HG03571 (cell line): ENCODE data around the gene SPCS1.
A peak's percentile ranks its signal among the peaks of the same experiment; 100 is the strongest.
"Not testable (repeated sequence)": the region's sequence is repeated elsewhere in the genome, so short reads cannot be mapped to it uniquely, and the experiment has no call there.

Experiments
- ATAC-seq: cut with Tn5 transposase; IDR thresholded peaks from one replicate; pipeline ENCODE4 v1.9.1; 2021; ENCODE audit not compliant: unreplicated experiment

Gene SPCS1

GRCh38 chr3:52705688-52706686 lies at the start of gene SPCS1, which contains the start of gene GLT8D1:
SPCS1 (plus strand) TSS chr3:52706106; CDS start chr3:52706247, 141 bp downstream.
GLT8D1 (minus strand) TSS chr3:52705791; CDS start chr3:52700460, 5,331 bp downstream.
- ATAC-seq: peak; percentile 76

- no peak for ATAC-seq
These were observed 45.9 kb upstream of the SPCS1 start for GRCh38 chr3:52660046-52660445.

GRCh38 chr3:52663098-52663497 lies 42.8 kb upstream of the SPCS1 start:
- no peak for ATAC-seq

GRCh38 chr3:52670621-52671521 lies 35.0 kb upstream of the SPCS1 start:
- peak; percentile 70 for ATAC-seq

GRCh38 chr3:52671676-52672075 lies 34.2 kb upstream of the SPCS1 start:
- no peak for ATAC-seq

- not testable (repeated sequence) for ATAC-seq
These were observed 29.7 kb upstream of the SPCS1 start for GRCh38 chr3:52676201-52676600.

- ATAC-seq: no peak
These were observed 27.4 kb upstream of the SPCS1 start for GRCh38 chr3:52678265-52679198.

- ATAC-seq: no peak
These were observed 26.7 kb upstream of the SPCS1 start for GRCh38 chr3:52679199-52679538.

GRCh38 chr3:52679811-52680210 lies 26.1 kb upstream of the SPCS1 start:
- no peak for ATAC-seq

GRCh38 chr3:52681596-52681995 lies 24.3 kb upstream of the SPCS1 start:
- ATAC-seq: no peak

- ATAC-seq: no peak
These were observed 23.9 kb upstream of the SPCS1 start for GRCh38 chr3:52682016-52682415.

GRCh38 chr3:52683611-52684010 lies 22.3 kb upstream of the SPCS1 start:
- no peak for ATAC-seq

GRCh38 chr3:52684184-52684583 lies 21.7 kb upstream of the SPCS1 start:
- ATAC-seq: no peak

- ATAC-seq: peak; percentile 69
These were observed 20.6 kb upstream of the SPCS1 start for GRCh38 chr3:52685285-52685708.

GRCh38 chr3:52685709-52686691 lies 19.9 kb upstream of the SPCS1 start, which contains the start of the genes GNL3 and PBRM1:
GNL3 (plus strand) TSS chr3:52686032; CDS start chr3:52686093, 61 bp downstream.
PBRM1 (minus strand) TSS chr3:52685913.
- ATAC-seq: peak; percentile 72

- no peak for ATAC-seq
These were observed 17.6 kb upstream of the SPCS1 start for GRCh38 chr3:52688266-52688665.

- ATAC-seq: no peak
These were observed 16.8 kb upstream of the SPCS1 start for GRCh38 chr3:52689151-52689550.

- ATAC-seq: no peak
These were observed 15.3 kb upstream of the SPCS1 start for GRCh38 chr3:52690560-52690959.

- ATAC-seq: no peak
These were observed 12.8 kb upstream of the SPCS1 start for GRCh38 chr3:52693071-52693470.
